ENCODE measurements around the gene MCTP2. TPM values are rescaled to one million over a fixed set of nuclear protein-coding genes. Genes with fewer than 3 reads are reported as not detected.

The MCTP2 gene
- total and polyA plus RNA-seq, 9 of the 15 experiments (the other 6 are each of a cell fraction or from before 2014, with no cell fraction given) = 0.07 TPM; not detected in 8

- DNase-seq (ENCODE audit: extremely low read depth in 1 of 4, low spot score in 3 of 4) = no peak
- H3K27ac ChIP-seq (ENCODE audit: extremely low read depth, low read depth, low read length) = no peak overlapping the region
- ChIA-PET CTCF (ENCODE audit: low intra/inter-chr PET ratio) (no interaction called here), POLR2A (interaction anchor here (0.8 kb wide), 1 partner anchor 309 kb away, joined by 3 read pairs; no protein-coding TSS in a partner anchor)
- no peaks in the 10 kb centered on the region for H3K4me1 ChIP-seq (replicated peaks in 1 of 2; ENCODE audit: control insufficient read depth in 2 of 2, insufficient read depth in 2 of 2, low read length in 2 of 2)
- no peaks in the 10 kb centered on the region for H3K36me3 ChIP-seq (ENCODE audit: control insufficient read depth, insufficient read depth, low read length)
- no peaks in the 10 kb centered on the region for H3K79me2 ChIP-seq (ENCODE audit: control insufficient read depth, insufficient read depth, low read length)
- H2AFZ ChIP-seq (ENCODE audit: low read depth, low read length) = no peak overlapping the region
- no peak overlapping the region for H3K9ac ChIP-seq (ENCODE audit: insufficient read depth in 1 of 2, low read depth in 2 of 2, low read length in 2 of 2)
- in situ Hi-C loops (cut with MboI) (no loop called here), intact Hi-C loops (cut with micrococcal nuclease) (no loop called here)
- H3K4me3 ChIP-seq = no peak overlapping the region
- H3K27me3 ChIP-seq (ENCODE audit: control insufficient read depth in 2 of 2, insufficient read depth in 2 of 2, low read length in 2 of 2) = no peaks in the 10 kb centered on the region
- no TSS peak for BruUV-seq (replicated peaks)
- H3K4me2 ChIP-seq (ENCODE audit: insufficient read depth, low read length) = no peak overlapping the region
- FAIRE-seq = no peak
- H3K9me3 ChIP-seq (replicated peaks; ENCODE audit: control insufficient read depth, insufficient read depth, low read depth, low read length) = no peaks in the 10 kb centered on the region
- H3K9me1 ChIP-seq (ENCODE audit: control insufficient read depth, insufficient read depth, low read length) = no peaks in the 10 kb centered on the region
- 2% methylated on average over 11 of the region's 11 CpGs for WGBS (ENCODE audit: insufficient coverage, low coverage, missing lambda C conversion rate)
- no peak for ATAC-seq
- no peaks in the 10 kb centered on the region for H4K20me1 ChIP-seq (replicated peaks; ENCODE audit: control insufficient read depth, insufficient read depth, low read length)
- TF ChIP-seq TAF7 (tag; IDR thresholded peaks at IDR 0.05) = no peak
- no peak for TF ChIP-seq ZNF408 (CRISPR knock-in tag; IDR thresholded peaks at IDR 0.05; ENCODE audit: low read depth)
- no peak for TF ChIP-seq SP1 (CRISPR knock-in tag; IDR thresholded peaks at IDR 0.05)
- TF ChIP-seq PRPF4 (IDR thresholded peaks at IDR 0.05; ENCODE audit: insufficient read depth, low read depth, low read length, poor library complexity, severe bottlenecking) = no peak
- TF ChIP-seq ARID3B (CRISPR knock-in tag; IDR thresholded peaks at IDR 0.05; ENCODE audit: borderline replicate concordance) = no peak
- no peak for TF ChIP-seq ZFP1 (CRISPR knock-in tag; IDR thresholded peaks at IDR 0.05)
- no peak for TF ChIP-seq SMARCA5 (IDR thresholded peaks at IDR 0.05)
- no peak for TF ChIP-seq ZNF347 (CRISPR knock-in tag; IDR thresholded peaks at IDR 0.05; ENCODE audit: low read depth)
- TF ChIP-seq KAT8 (IDR thresholded peaks at IDR 0.05; ENCODE audit: low read depth) = no peak
- TF ChIP-seq JUND (IDR thresholded peaks at IDR 0.05; ENCODE audit: borderline replicate concordance, low read depth, low read length) = no peak
- TF ChIP-seq JUND (tag; IDR thresholded peaks at IDR 0.05; ENCODE audit: borderline replicate concordance, low read depth, low read length) = no peak
- TF ChIP-seq HEY1 (CRISPR knock-in tag; IDR thresholded peaks at IDR 0.05; ENCODE audit: borderline replicate concordance) = no peak
- TF ChIP-seq RBM22 (IDR thresholded peaks at IDR 0.05; ENCODE audit: low read depth, low read length, poor library complexity, severe bottlenecking) = no peak
- TF ChIP-seq ZNF764 (CRISPR knock-in tag; IDR thresholded peaks at IDR 0.05; ENCODE audit: low read depth) = no peak
- TF ChIP-seq ZNF77 (CRISPR knock-in tag; IDR thresholded peaks at IDR 0.05) = no peak
- TF ChIP-seq RFX1 (IDR thresholded peaks at IDR 0.05) = no peak
- TF ChIP-seq THRA (IDR thresholded peaks at IDR 0.05) = no peak
- TF ChIP-seq ZBTB33 (CRISPR knock-in tag; IDR thresholded peaks at IDR 0.05) = no peak
- TF ChIP-seq SETDB1 (IDR thresholded peaks at IDR 0.05; ENCODE audit: low read length) = no peak
Measured at GRCh38 chr15:94230431-94230882, 904 bp upstream of the MCTP2 start.

All from K562 (cell line).